ENCODE results near the gene CAPN5. TPM values are rescaled to one million over a fixed set of nuclear protein-coding genes. Genes with fewer than 3 reads are reported as not detected.

CAPN5 gene
- total RNA-seq, 1 experiment from 2014 or later, result 22.3 TPM

GRCh38 chr11:77084581-77085191 lies 17.9 kb downstream of the CAPN5 start:
- no peak for DNase-seq

GRCh38 chr11:77085652-77086051 lies 18.9 kb downstream of the CAPN5 start:
- intact Hi-C loops (cut with micrococcal nuclease; ENCODE audit: unreplicated experiment), result no loop called here
- BruUV-seq (replicated peaks), result no TSS peak

More at GRCh38 chr11:77084581-77085191, 17.9 kb downstream of the CAPN5 start:
- H3K4me1 Mint-ChIP-seq (ENCODE audit: low read depth, unreplicated experiment), result peaks cover 57% of the 10 kb centered on the region
- CTCF ChIA-PET, result no interaction called here
- BruUV-seq (replicated peaks), result no TSS peak
- H3K27ac Mint-ChIP-seq (ENCODE audit: unreplicated experiment), result no peak overlapping the region
- no peak overlapping the region for H3K4me3 Mint-ChIP-seq (ENCODE audit: low read depth, unreplicated experiment)
- peaks cover 13% of the 10 kb centered on the region for H3K36me3 Mint-ChIP-seq (ENCODE audit: insufficient read depth, unreplicated experiment)
- intact Hi-C loops (cut with micrococcal nuclease; ENCODE audit: unreplicated experiment), result no loop called here
- H3K27me3 Mint-ChIP-seq (ENCODE audit: unreplicated experiment), result no peaks in the 10 kb centered on the region
- no peaks in the 10 kb centered on the region for H3K9me3 Mint-ChIP-seq (ENCODE audit: low read depth, unreplicated experiment)
- no peak for TF ChIP-seq CTCF (IDR thresholded peaks at IDR 0.05; ENCODE audit: unreplicated experiment)

GRCh38 chr11:77086521-77087472 lies 20.0 kb downstream of the CAPN5 start:
- peak overlapping the region; percentile 54 for H3K27ac Mint-ChIP-seq (ENCODE audit: unreplicated experiment)

More at GRCh38 chr11:77085652-77086051, 18.9 kb downstream of the CAPN5 start:
- H3K27me3 Mint-ChIP-seq (ENCODE audit: unreplicated experiment), result no peaks in the 10 kb centered on the region
- CTCF ChIA-PET, result no interaction called here
- H3K27ac Mint-ChIP-seq (ENCODE audit: unreplicated experiment), result peak overlapping the region; percentile 38
- peaks cover 66% of the 10 kb centered on the region for H3K4me1 Mint-ChIP-seq (ENCODE audit: low read depth, unreplicated experiment)
- no peak for DNase-seq
- H3K9me3 Mint-ChIP-seq (ENCODE audit: low read depth, unreplicated experiment), result no peaks in the 10 kb centered on the region
- no peak for TF ChIP-seq CTCF (IDR thresholded peaks at IDR 0.05; ENCODE audit: unreplicated experiment)
- H3K4me3 Mint-ChIP-seq (ENCODE audit: low read depth, unreplicated experiment), result no peak overlapping the region
- H3K36me3 Mint-ChIP-seq (ENCODE audit: insufficient read depth, unreplicated experiment), result peaks cover 13% of the 10 kb centered on the region

More at GRCh38 chr11:77086521-77087472, 20.0 kb downstream of the CAPN5 start:
- Mint-ChIP-seq H3K4me3 (ENCODE audit: low read depth, unreplicated experiment) (peak overlapping the region; percentile 37), H3K27me3 (ENCODE audit: unreplicated experiment) (no peaks in the 10 kb centered on the region), H3K4me1 (ENCODE audit: low read depth, unreplicated experiment) (peaks cover 70% of the 10 kb centered on the region), H3K9me3 (ENCODE audit: low read depth, unreplicated experiment) (no peaks in the 10 kb centered on the region), H3K36me3 (ENCODE audit: insufficient read depth, unreplicated experiment) (peaks cover 13% of the 10 kb centered on the region)
- intact Hi-C loops (cut with micrococcal nuclease; ENCODE audit: unreplicated experiment), result no loop called here
- CTCF ChIA-PET, result interaction anchor here (0.6 to 1.7 kb wide), 6 partner anchors 11 to 1607 kb away, joined by 3 to 9 read pairs (median 4); partner anchors contain the start of gene CAPN5
- BruUV-seq (replicated peaks), result no TSS peak
- DNase-seq, result peak; percentile 56
- TF ChIP-seq CTCF (IDR thresholded peaks at IDR 0.05; ENCODE audit: unreplicated experiment), result no peak

Data from Calu3 (cell line).